GM20431 (cell line): Measurements from ENCODE around the gene ABCC5.

Source experiments
- in situ Hi-C: fragments of 300-500 bp; cut with MseI, MboI; formaldehyde crosslinking; loops from one replicate; pipeline ENCODE4 v1.15.0; 2020; ENCODE audit warnings: low sequenced_read_pairs; ENCODE audit not compliant: unreplicated experiment

The ABCC5 gene

GRCh38 chr3:183933160-183933559 lies 84.5 kb downstream of the ABCC5 start:
- in situ Hi-C loops: no loop called here

- in situ Hi-C loops: no loop called here
Measured at GRCh38 chr3:183931881-183932280, 85.8 kb downstream of the ABCC5 start.

- in situ Hi-C loops: no loop called here
Measured at GRCh38 chr3:183930086-183930485, 87.6 kb downstream of the ABCC5 start.

GRCh38 chr3:183927059-183927458 lies 90.6 kb downstream of the ABCC5 start:
- in situ Hi-C loops: no loop called here

- in situ Hi-C loops: no loop called here
Measured at GRCh38 chr3:183924956-183925355, 92.7 kb downstream of the ABCC5 start.

- in situ Hi-C loops: no loop called here
Measured at GRCh38 chr3:183924543-183924942, 93.1 kb downstream of the ABCC5 start.

- in situ Hi-C loops: no loop called here
Measured at GRCh38 chr3:183922421-183922820, 95.3 kb downstream of the ABCC5 start.

GRCh38 chr3:183921096-183921495 lies 96.6 kb downstream of the ABCC5 start:
- in situ Hi-C loops: no loop called here

- in situ Hi-C loops: no loop called here
Measured at GRCh38 chr3:183920416-183920815, 97.3 kb downstream of the ABCC5 start.

GRCh38 chr3:183918178-183918577 lies 99.5 kb downstream of the ABCC5 start:
- in situ Hi-C loops: no loop called here

GRCh38 chr3:183917776-183918175 lies 99.9 kb downstream of the ABCC5 start:
- in situ Hi-C loops: no loop called here

- in situ Hi-C loops: no loop called here
Measured at GRCh38 chr3:183914856-183915255, 102.8 kb downstream of the ABCC5 start.

- in situ Hi-C loops: no loop called here
Measured at GRCh38 chr3:183913580-183913920, 104.1 kb downstream of the ABCC5 start.

GRCh38 chr3:183912895-183913579 lies 104.6 kb downstream of the ABCC5 start:
- in situ Hi-C loops: no loop called here

GRCh38 chr3:183911763-183912506 lies 105.7 kb downstream of the ABCC5 start:
- in situ Hi-C loops: no loop called here

GRCh38 chr3:183911087-183911486 lies 106.6 kb downstream of the ABCC5 start:
- in situ Hi-C loops: no loop called here

GRCh38 chr3:183909030-183909600 lies 108.6 kb downstream of the ABCC5 start:
- in situ Hi-C loops: loop anchor here (10.0 kb wide), 1 partner anchor 106 kb away; the partner anchor contains the start of gene ABCC5

- in situ Hi-C loops: loop anchor here (10.0 kb wide), 1 partner anchor 107 kb away; the partner anchor contains the start of gene ABCC5
Measured at GRCh38 chr3:183907911-183908331, 109.8 kb downstream of the ABCC5 start.

- in situ Hi-C loops: loop anchor here (10.0 kb wide), 1 partner anchor 108 kb away; the partner anchor contains the start of gene ABCC5
Measured at GRCh38 chr3:183907176-183907575, 110.5 kb downstream of the ABCC5 start.

GRCh38 chr3:183906234-183906921 lies 111.3 kb downstream of the ABCC5 start:
- in situ Hi-C loops: loop anchor here (10.0 kb wide), 1 partner anchor 108 kb away; the partner anchor contains the start of gene ABCC5
